ENCODE data around the gene TIGIT. TPM values are rescaled to one million over a fixed set of nuclear protein-coding genes. Genes with fewer than 3 reads are reported as not detected.

TIGIT gene
- polyA plus RNA-seq, 1 donor from 2014 or later: 1.1 TPM

- Histone ChIP-seq H3K9me3 (ENCODE audit: low read length) (no peaks in the 10 kb centered on the region), H3K4me2 (ENCODE audit: low read length) (no peak overlapping the region), H4K20me1 (ENCODE audit: insufficient read depth) (no peaks in the 10 kb centered on the region), H3K4me3 (ENCODE audit: low read length) (no peak overlapping the region), H2AFZ (ENCODE audit: low read depth, low read length) (no peak overlapping the region), H3K9ac (ENCODE audit: low read length) (no peak overlapping the region), H3K79me2 (replicated peaks; ENCODE audit: insufficient read depth, low read length) (no peaks in the 10 kb centered on the region), H3K9me2 (ENCODE audit: insufficient read depth, low read length) (no peaks in the 10 kb centered on the region), H3K27me3 (ENCODE audit: insufficient read depth, low read depth, low read length) (no peaks in the 10 kb centered on the region), H3K27ac (ENCODE audit: low read length) (no peak overlapping the region), H3K36me3 (ENCODE audit: insufficient read depth, low read length) (no peaks in the 10 kb centered on the region), H3F3A (ENCODE audit: insufficient read depth, low read length, poor library complexity, severe bottlenecking) (no peaks in the 10 kb centered on the region)
- no peak for TF ChIP-seq MXI1 (conservative IDR thresholded peaks at IDR 0.05; ENCODE audit: poor library complexity, severe bottlenecking)
- TF ChIP-seq, protein P1, sequence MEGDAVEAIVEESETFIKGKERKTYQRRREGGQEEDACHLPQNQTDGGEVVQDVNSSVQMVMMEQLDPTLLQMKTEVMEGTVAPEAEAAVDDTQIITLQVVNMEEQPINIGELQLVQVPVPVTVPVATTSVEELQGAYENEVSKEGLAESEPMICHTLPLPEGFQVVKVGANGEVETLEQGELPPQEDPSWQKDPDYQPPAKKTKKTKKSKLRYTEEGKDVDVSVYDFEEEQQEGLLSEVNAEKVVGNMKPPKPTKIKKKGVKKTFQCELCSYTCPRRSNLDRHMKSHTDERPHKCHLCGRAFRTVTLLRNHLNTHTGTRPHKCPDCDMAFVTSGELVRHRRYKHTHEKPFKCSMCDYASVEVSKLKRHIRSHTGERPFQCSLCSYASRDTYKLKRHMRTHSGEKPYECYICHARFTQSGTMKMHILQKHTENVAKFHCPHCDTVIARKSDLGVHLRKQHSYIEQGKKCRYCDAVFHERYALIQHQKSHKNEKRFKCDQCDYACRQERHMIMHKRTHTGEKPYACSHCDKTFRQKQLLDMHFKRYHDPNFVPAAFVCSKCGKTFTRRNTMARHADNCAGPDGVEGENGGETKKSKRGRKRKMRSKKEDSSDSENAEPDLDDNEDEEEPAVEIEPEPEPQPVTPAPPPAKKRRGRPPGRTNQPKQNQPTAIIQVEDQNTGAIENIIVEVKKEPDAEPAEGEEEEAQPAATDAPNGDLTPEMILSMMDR (IDR thresholded peaks at IDR 0.05; ENCODE audit: poor library complexity, severe bottlenecking): no peak
- no peak for TF ChIP-seq POLR2AphosphoS5 (IDR thresholded peaks at IDR 0.05)
- TF ChIP-seq SMC3 (conservative IDR thresholded peaks at IDR 0.05; ENCODE audit: poor library complexity): no peak
- TF ChIP-seq EP300 (conservative IDR thresholded peaks at IDR 0.05; ENCODE audit: poor library complexity, severe bottlenecking): no peak
- no peak for TF ChIP-seq EZH2 (IDR thresholded peaks at IDR 0.05; ENCODE audit: borderline replicate concordance, insufficient read depth, low read length, poor library complexity, severe bottlenecking)
- TF ChIP-seq REST (IDR thresholded peaks at IDR 0.05; ENCODE audit: borderline replicate concordance): no peak
- TF ChIP-seq TAF1 (IDR thresholded peaks at IDR 0.05; ENCODE audit: low read depth): no peak
- TF ChIP-seq RAD21 (conservative IDR thresholded peaks at IDR 0.05): no peak
Observed at GRCh38 chr3:114313426-114313825, 19.6 kb downstream of the TIGIT start.

DNA sequence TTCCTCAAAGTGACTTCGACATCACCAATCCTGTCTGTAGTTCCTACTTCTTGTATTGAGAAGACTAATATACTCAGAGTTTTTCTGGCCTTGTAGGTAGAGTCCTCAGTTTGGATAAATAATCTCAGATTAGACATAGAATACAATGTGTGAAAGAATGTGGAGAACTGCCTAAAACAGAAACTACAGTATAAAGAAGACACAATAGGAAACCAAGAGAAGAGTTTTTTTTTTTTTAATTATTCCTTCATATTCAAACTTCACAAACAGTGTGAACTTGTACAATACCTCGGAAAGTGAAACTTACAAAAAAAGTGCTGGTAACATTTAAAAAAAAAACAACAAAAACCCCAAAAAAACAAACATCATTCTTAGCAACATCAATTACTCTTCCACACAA is 20.5 kb downstream of the TIGIT start:
- TF ChIP-seq REST (IDR thresholded peaks at IDR 0.05; ENCODE audit: borderline replicate concordance) (no peak), EP300 (conservative IDR thresholded peaks at IDR 0.05; ENCODE audit: poor library complexity, severe bottlenecking) (no peak), MXI1 (conservative IDR thresholded peaks at IDR 0.05; ENCODE audit: poor library complexity, severe bottlenecking) (no peak), RAD21 (conservative IDR thresholded peaks at IDR 0.05) (no peak), SMC3 (conservative IDR thresholded peaks at IDR 0.05; ENCODE audit: poor library complexity) (no peak)
- H3K36me3 ChIP-seq (ENCODE audit: insufficient read depth, low read length): no peaks in the 10 kb centered on the region
- H3K9ac ChIP-seq (ENCODE audit: low read length): no peak overlapping the region

More for the DNA sequence above, 20.5 kb downstream of the TIGIT start:
- Histone ChIP-seq H3F3A (ENCODE audit: insufficient read depth, low read length, poor library complexity, severe bottlenecking) (no peaks in the 10 kb centered on the region), H3K79me2 (replicated peaks; ENCODE audit: insufficient read depth, low read length) (no peaks in the 10 kb centered on the region), H3K27ac (ENCODE audit: low read length) (no peak overlapping the region), H4K20me1 (ENCODE audit: insufficient read depth) (no peaks in the 10 kb centered on the region), H3K9me2 (ENCODE audit: insufficient read depth, low read length) (no peaks in the 10 kb centered on the region), H3K4me2 (ENCODE audit: low read length) (no peak overlapping the region), H2AFZ (ENCODE audit: low read depth, low read length) (no peak overlapping the region), H3K27me3 (ENCODE audit: insufficient read depth, low read depth, low read length) (no peaks in the 10 kb centered on the region), H3K4me3 (ENCODE audit: low read length) (no peak overlapping the region), H3K9me3 (ENCODE audit: low read length) (no peaks in the 10 kb centered on the region)

Measured in neural cell (in vitro differentiated cells).